Naive B cell (primary cell): ENCODE measurements around the gene PER1. TPM values are rescaled to one million over a fixed set of nuclear protein-coding genes. Genes with fewer than 3 reads are reported as not detected.

Source experiments
- polyA plus RNA-seq, 6 donors: library from polyadenylated mRNA; unstranded; fragments of 300-500 nt; fragmentation: Illumina TruSeq; gene quantifications; one replicate each; pipeline ENCODE4 v1.2.3, GENCODE V29; 2021; ENCODE audit warnings: low read depth in 6 of 6

The PER1 gene
- polyA plus RNA-seq, 6 donors from 2014 or later = 4.5 to 20.9 (median 13.5) TPM

Other genes with a start within 250 kb of the PER1 start
- 1 to 10 TPM in 5 of 6 donors, under 1 TPM in 1; 0.60 to 5.2 (median 2.9) TPM for gene RNF227, start 236.1 kb downstream of the PER1 start, polyA plus RNA-seq
- under 1 TPM in 1 of 6 donors, not detected in 5; 0.15 TPM for gene KCNAB3, start 222.5 kb downstream of the PER1 start, polyA plus RNA-seq
- 100 to 1,000 TPM; 202 to 349 (median 224) TPM for gene TRAPPC1, start 220.5 kb downstream of the PER1 start, polyA plus RNA-seq
- 10 to 100 TPM in 1 of 6 donors, 1 to 10 TPM in 5; 3.3 to 14.2 (median 7.6) TPM for gene CNTROB, start 220.2 kb downstream of the PER1 start, polyA plus RNA-seq
- gene GUCY2D, start 149.8 kb downstream of the PER1 start, polyA plus RNA-seq = not detected
- gene ALOX15B, start 113.3 kb downstream of the PER1 start, polyA plus RNA-seq = not detected
- gene ALOX12B, start 64.7 kb downstream of the PER1 start, polyA plus RNA-seq = 1 to 10 TPM in 2 of 6 donors, under 1 TPM in 2, not detected in 2; 0.45 to 2.4 (median 1.1) TPM
- gene ALOXE3, start 33.9 kb downstream of the PER1 start, polyA plus RNA-seq = not detected
- gene HES7, start 28.3 kb downstream of the PER1 start, polyA plus RNA-seq = not detected
- gene VAMP2, start 10.5 kb upstream of the PER1 start, polyA plus RNA-seq = 10 to 100 TPM; 37.8 to 89.1 (median 65.9) TPM
- gene TMEM107, start 24.0 kb upstream of the PER1 start, polyA plus RNA-seq = 10 to 100 TPM; 29.9 to 42.3 (median 34.7) TPM
- 10 to 100 TPM; 14.8 to 24.2 (median 20.4) TPM for gene BORCS6, start 37.8 kb upstream of the PER1 start, polyA plus RNA-seq
- gene AURKB, start 58.2 kb upstream of the PER1 start, polyA plus RNA-seq = not detected
- gene CTC1, start 95.7 kb upstream of the PER1 start, polyA plus RNA-seq = 10 to 100 TPM; 13.5 to 34.9 (median 22.3) TPM
- gene PFAS, start 96.9 kb upstream of the PER1 start, polyA plus RNA-seq = 10 to 100 TPM; 11.6 to 29.8 (median 17.9) TPM
- 100 to 1,000 TPM in 1 of 6 donors, 10 to 100 TPM in 5; 65.8 to 110 (median 79.7) TPM for gene RANGRF, start 136.3 kb upstream of the PER1 start, polyA plus RNA-seq
- 1 to 10 TPM; 1.5 to 4.6 (median 2.1) TPM for gene SLC25A35, start 143.0 kb upstream of the PER1 start, polyA plus RNA-seq
- not detected for gene ARHGEF15, start 157.8 kb upstream of the PER1 start, polyA plus RNA-seq
- not detected for gene ODF4, start 187.4 kb upstream of the PER1 start, polyA plus RNA-seq
- gene RPL26, start 230.8 kb upstream of the PER1 start, polyA plus RNA-seq = 1,000 to 10,000 TPM; 1,225 to 2,056 (median 1,703) TPM
- gene RNF222, start 245.4 kb upstream of the PER1 start, polyA plus RNA-seq = under 1 TPM in 3 of 6 donors, not detected in 3; 0.13 to 0.35 (median 0.23) TPM